HG03196 (cell line): ENCODE data around the gene KIAA0513.

Experiments
- ATAC-seq: cut with Tn5 transposase; IDR thresholded peaks from one replicate; pipeline ENCODE4 v1.9.1; 2021; ENCODE audit not compliant: unreplicated experiment

The KIAA0513 gene

DNA sequence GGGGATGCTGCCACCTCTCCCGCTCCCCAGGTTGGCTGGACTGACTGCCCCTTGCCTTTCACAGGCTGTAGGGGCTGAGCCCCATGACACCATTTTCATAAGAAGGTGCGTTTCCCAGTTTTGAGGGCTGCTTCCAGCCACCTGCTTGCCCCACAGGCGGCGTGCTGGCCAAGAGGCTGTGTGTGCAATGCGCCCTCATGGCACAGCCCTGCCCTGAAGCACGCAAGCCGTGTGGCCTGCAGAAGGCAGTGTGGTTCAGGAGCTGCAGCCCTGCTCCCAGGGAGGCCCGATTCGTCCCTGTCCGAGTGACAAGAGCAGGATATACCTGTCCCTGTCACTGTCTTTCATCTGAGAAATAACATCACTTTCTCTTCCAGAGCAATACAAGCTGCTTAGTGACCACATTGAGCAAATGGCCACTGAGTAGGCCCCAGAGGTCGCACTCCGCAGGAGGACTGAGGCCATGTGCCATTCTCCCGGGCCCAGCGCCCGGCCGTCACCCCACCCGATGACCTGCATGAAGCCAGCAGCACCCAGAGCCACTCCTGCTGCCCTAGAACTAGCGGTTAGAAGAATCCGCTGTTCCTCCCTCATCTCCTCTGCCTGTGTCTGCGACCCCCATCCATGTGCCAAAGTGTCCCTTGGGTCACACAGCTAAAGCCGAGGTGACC, 60.4 kb downstream of the KIAA0513 start:
- no peak for ATAC-seq

DNA sequence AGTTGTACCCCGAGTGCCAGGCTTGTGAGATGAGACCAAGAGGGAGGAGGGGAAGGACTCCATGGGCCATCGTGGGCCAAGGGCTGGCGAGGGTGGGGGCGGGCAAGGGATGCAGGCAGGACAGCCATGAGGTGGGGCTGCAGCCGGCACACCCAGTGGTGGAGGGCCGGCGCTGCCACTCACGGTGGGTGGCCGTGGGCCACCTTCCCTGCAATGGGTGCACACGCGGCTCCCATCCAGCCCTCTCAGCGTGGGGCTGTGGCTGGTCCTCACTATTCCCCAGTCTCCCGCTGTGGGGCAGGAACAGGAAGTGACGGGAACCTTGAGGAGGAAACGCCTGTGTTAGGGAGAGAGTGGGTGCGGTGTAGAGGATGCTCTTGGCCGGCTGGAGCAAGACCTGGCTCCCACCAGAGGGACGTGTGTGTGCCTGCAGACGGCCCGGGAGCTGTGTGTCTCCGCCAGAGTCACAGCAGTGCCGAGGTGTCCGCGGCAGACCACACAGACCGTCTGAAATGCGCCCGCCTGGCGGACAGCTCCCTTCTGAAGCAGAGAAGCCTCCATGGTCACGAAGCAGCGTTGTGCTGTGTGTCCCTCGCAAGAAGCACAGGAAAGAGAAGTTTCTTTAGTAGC, 61.1 kb downstream of the KIAA0513 start:
- ATAC-seq, result no peak

DNA sequence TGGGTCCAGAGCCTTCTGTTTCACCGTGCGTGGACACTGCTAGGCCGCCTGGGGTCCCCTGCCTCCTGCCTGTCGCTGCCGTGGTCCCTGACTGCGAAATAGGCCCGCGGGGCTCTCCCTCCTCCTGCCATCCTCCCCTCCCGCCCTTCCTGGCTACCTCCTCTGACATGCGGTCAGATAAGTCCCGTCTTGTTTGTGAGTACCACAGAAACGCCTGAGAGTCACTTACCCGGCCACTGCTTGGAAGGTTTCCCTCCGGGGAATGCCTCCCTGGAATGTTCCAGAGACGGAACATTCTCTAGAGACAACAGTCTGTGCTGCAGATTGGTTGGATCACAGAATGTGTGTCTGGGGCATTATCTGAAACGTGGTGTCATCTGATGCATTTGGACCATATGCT, 61.9 kb downstream of the KIAA0513 start:
- no peak for ATAC-seq

DNA sequence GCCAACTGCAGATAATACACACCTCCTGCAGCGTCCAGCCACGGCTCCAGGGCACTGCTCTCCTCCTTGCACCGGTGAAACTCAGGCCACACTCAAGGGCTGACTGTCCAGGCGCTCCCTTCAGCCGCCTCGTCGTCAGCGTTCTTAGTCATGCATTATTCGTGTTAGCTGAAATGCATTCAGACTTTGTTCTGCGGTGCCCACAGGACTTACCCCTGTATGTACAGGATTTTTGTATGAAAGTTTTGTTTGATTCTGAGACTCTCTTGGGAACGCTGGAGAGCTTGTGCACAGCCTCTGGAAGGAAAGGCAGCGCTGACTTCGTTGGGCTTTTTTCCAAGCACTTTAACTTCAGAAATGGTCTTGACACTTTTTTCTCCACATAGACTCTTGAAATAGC, 62.6 kb downstream of the KIAA0513 start:
- no peak for ATAC-seq

DNA sequence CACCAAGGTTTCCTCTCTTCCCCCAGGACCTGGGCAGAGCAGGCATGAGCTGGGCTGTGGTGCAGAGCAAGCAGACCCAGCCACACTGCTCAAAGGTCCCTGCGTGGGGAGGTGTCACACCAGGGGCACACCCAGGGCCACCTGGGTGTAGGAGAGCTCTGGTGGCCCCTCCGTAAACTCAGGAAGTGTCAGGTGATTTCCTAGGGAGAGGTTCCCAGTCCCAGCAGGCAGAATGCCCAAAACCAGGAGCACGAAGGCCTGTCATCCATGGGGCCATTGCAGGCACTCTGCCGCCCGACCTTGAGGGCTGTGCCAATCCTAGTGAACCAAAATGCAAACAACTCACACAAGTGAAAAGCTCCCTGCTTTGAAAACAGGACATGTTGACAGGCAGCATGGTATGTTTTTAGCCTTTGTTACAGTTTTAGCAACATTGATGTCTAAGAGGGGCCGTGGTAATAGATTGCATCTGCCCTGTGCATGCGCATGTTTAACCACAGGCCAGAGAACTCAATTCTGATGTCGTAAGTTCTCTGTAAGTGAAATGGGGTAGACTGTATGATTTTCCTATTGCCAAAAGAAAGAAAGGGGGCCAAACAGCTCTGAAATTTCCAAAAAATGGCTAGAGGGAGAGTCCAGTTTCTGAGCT, 63.4 kb downstream of the KIAA0513 start:
- ATAC-seq, result no peak

DNA sequence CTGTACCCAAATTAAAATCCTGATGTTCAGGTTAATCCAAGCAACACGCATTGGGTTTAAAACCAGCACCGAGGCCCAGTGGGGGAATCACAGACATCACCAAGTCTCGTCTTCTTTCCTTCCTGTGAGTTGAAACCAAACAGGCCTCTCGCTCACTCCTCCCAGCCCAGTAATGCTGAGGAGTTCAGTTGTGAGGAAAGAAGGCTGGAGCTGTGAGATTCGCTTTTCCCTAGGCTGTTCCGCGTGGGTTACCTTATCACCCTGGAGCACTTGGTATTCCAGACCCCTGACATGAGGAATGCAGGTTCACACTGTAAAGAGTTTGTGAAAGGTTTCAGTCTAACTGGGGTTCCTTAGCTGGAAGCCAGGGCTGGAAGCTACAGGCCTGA, 63.9 kb downstream of the KIAA0513 start:
- ATAC-seq, result no peak

DNA sequence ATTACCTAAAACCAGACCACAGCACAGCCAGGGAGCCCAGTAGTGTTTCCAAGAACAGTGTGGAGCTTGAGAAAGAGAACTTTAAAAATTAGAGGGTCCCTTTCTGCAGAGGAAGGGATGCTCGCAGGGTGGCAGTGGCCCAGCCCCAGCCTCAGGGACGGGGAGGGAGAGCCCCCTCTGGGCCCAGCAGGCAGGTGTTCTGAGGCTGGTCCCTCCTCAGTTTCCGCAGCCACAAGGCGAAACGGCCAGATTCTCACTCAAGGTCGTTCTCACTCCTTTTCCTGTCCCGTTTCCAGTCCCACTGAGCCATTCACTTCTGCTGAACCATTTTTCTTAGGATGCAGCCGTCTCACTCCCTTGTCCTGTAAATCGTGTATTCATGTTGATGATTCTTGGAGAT, 64.7 kb downstream of the KIAA0513 start:
- no peak for ATAC-seq

DNA sequence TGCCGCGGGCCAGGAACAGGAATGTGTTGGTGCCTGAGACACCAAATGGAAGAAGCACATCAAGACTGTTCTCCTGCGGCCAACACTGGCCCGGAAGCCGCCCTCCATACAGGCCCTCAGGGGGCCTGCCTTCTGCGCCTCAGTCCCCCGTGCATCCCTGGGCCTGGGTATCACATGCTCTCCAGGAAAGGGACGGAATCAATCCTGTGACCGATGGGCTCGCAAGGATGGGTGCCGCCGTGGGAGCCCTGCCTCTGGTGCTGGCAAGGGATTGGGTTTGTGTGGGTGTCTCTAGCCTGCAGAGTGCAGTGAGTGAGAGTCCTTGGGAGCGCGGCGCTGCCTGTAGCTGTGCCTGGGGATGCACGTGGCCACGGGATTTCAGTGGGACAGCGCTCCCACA, 65.3 kb downstream of the KIAA0513 start:
- no peak for ATAC-seq

DNA sequence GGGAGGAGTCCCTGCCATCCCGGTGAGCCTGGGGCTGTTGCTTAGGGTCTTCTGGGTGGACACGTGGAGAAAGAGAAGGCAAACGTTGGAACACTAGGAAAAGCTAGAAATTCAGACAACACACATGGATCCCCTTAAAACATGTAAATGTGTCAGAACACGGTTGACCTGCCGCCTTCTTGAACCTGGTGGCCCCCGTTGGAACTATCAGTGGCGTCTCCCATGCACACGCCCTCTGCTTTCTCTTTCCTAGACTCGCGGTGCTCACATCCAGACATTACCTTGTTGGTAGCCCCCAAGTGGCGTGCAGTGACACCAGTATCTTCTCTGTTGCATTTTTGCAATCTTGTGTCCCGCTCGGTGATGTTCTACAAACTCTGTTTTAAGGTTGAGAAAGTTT, 66.1 kb downstream of the KIAA0513 start:
- ATAC-seq, result no peak

DNA sequence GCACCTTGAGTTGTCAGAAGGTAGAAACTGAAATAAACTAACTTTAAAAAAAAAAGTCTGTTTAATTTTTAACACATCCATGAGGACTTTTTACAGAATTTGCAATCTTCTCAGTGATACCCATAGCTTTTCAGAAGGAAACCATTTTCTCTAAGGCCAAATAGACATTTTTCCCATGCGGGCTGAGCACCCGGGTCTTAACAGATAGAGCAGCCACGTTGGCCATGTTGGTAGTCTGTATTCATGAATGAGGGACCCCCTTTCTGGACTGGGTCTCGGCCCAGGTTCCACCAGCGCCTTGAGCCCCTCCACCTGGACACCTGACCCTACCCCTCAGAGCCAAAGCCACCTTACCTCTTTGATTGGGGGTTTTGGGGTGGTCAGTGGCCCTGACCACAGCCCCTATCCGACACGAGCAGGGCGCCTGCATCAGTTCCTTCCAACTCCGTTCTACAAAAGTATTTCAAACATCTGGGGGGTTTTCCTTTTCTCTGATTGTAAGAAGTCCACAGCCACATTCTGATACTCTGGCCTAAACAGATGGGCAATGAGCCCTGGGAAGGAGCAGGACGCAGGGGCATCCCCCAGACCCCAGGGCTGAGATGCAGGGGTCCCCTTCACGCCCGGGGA, 66.7 kb downstream of the KIAA0513 start:
- no peak for ATAC-seq

DNA sequence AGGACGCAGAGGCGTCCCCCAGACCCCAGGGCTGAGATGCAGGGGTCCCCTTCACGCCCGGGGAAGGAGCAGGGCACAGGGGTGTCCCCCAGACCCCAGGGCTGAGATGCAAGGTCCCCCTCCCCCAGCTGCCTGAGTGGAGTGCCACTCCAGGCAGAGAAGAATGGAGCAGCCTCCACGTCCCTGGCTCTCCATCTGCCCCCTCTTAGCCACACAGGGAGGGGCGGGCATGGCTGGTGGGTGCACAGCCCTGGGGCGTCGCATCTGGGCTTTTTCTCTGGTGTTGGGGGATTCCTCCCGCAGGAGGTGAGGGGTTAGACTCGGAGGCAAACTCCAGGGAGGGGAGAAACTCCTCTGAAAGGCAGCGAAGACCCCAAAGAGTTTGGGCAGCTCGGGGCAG, 67.2 kb downstream of the KIAA0513 start:
- ATAC-seq, result no peak

DNA sequence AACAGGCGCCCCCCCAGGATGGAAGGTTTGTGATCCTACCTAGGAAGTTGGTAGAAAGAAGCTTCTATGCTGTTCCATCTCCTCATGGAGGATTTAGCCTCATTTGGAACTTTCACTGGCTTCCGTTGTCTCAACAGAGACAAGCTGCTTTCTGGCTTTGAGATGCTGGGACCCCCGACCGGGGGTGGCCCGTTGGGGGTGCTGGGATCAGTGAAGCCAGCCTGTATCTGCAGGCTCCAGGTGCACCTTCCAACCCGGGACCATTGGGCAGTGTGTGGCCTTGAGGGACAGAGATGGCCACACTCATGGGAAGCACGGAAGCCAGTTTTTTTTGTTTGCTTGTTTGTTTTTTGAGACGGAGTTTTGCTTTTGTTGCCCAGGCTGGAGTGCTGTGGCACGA, 69.3 kb downstream of the KIAA0513 start:
- no peak for ATAC-seq

DNA sequence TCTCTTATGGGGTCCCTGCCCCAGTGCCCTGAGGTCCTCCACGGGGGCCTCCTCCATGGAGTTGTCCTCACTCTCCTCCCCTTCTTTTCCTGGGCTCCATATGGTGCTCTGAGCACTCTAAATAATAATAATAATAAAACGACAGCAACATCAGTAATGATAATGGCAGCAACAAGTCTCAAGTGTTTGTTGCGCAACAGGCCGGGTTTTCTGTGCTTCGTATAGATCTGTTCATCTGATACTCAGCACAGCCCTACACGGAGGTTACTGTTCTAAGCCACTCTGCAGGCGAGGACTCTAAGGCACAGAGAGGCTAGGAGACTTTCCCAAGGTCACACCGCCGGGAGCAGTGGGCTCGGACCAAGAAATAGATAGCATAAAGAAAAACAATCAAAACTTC, 71.0 kb downstream of the KIAA0513 start:
- ATAC-seq, result no peak

DNA sequence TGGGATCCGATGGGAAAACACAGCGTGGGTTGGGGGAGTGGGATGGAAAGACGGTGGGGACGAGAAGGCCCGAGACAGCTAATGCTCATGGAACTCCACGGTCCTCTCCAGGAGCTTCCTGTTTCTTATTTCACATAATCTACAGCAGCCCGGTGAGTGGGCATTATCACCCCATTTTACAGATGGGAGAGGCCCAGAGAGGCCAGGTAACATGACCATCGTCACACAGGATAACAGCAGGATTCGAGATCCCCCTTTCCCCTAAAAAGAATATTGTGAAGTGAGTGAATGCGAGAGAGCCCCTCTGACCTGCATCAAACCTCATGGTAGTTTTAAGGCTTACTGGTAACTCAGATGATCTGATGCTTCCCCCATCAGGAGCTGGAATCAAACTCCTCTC, 72.7 kb downstream of the KIAA0513 start:
- ATAC-seq, result no peak

DNA sequence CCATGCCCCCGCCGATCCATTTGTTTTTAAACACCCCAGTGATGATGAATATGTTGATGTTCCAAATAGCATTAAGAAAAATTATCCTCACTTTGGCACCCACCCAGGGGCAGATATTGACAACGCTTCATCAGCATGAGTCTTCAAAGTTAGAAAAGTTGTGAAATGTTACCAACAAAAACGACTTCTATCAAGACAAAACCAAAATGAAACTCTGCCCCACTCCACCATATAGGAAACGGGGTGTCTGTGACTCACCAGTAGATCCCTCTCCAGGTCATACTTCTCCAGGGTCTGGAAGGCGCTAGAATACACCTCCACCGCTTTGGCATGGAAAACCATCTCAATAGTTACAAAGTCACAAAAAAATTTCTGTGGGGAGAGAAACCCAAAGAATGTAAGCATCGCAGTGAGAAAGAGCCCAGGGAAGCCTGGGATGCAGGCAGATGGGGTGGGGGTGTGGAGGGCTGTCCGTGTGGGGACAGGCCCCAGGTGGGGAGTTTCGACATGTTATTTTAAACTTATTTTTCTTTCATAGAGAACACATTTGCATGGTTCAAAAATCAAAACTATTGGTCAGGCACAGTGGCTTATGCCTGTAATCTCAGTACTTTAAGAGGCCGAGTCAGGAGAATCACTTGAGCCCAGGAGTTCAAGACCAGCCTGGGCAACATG, 74.5 kb downstream of the KIAA0513 start:
- no peak for ATAC-seq

DNA sequence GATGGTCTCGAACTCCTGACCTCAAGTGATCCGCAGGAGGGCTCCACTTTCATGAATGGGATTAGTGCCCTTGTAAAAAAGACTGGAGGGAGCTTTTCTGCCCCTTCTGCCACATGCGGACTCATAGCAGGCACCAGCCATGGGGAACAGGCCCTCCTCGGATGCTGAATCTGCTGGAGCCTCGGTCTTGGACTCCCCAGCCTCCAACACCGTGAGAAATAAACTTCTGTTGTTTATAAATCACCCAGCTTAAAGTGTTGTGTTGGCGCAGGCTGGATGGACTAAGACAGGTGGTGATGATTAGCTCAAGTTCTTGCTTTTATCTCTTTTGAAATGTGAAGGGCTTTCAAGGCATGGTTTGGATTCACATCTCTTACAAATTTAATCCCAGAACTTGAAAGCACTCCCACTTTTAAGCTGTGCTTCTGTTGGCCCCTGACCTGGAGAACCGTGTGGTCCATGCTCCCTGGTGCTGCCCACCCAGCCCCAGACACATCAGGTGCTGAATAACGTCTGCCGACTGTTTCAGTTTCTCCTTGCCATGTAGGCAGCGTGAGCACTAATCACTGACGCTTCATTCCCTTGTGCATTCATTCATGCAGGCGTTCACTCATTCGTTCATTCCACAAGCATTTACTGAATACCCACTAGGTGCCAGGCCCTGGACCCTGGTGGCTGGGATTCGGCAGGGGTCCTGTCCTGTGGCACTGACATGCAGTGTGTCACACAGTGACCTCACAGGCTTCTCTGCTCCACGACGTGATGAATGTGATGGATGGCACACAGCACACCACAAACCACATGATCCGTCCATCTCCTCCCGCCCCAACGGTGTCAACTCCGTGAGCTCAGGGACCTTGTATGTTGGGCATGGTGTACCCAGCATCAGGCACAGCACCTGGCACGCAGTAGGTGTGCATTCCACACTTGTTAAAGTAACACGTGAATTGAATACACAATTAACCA, 75.8 kb downstream of the KIAA0513 start:
- ATAC-seq, result no peak

DNA sequence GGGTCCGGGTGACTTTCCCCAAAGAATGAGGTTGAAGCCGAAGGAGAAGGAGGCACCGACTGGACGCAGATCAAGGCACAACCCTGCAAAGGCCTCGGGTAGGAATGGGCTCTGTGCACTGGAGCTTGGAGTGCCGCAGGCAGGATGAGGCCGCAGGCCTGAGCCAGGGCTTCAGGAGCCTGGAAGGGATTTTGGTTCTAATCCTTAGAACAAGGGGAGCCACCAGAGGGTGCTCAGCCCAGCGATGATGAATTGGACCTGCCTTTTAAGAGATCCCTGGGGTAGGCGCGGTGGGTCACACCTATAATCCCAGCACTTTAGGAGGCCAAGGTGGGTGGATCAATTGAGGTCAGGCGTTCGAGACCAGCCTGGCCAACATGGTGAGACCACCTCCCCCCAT, 76.6 kb downstream of the KIAA0513 start:
- no peak for ATAC-seq

DNA sequence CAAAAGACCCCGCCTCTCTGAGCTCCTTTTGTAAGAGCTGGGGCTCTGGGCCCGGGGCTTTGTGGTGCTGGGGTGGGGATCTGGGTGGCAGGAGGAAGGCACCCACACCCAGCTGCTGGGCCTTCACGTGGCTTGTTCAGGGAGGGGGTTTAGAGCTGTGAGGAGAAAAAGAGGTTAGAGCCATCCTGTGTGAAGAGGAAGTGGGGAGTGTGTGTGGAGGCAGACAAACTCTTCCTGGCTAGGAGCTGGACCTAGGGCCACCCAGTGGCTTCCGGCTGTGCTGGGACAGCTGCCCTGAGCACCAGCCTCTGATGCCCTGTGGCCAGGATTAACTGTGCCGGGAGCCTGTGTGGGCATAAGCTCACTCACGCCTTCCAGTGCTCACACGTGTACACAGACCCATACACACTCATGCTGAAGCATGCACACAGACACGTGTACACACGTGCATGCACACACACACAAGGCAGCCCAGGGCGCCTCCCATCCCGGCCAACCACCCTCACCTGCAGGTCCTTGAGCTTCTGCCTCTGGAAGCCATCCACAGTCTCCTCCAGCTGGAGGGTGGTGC, 77.3 kb downstream of the KIAA0513 start:
- no peak for ATAC-seq

DNA sequence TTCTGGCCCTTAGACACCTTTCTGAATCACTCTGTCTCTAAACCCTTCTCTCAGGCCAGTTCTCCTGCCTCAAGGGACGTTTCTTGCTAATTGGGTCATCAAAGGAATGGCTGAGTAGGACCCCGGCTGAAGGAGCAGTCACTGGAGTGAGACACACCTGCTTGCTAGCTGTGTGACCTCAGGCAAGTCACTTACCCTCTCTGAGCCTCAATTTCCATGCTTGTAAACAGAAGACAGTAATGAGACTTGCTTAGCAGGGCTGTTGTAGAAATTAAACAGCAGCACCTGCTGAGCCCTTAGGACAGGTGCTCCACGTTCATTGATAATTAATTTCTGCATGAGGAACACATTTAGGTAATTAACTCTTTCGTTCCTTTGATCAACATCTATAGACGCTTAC, 77.9 kb downstream of the KIAA0513 start:
- ATAC-seq, result no peak

DNA sequence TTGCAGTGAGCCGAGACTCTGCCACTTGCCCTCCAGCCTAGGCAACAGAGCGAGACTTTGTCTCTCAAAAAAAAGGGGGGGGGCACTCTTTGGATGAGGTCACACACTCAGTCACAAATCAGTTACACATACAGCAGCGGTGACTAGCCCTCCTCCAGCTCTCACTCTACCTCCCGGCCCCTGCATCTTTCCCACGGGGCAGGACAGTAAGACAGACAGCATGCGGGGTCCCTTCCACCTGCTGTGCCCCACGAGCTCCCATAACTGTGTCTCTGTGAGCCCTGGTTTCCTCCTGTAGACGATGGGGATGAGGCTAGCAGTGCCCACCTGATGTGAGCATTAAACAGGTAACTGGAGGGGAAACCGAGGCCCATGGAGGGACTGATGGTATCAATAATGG, 79.5 kb downstream of the KIAA0513 start:
- ATAC-seq, result no peak
